Measurements from ENCODE around the gene GASK1A.

DNA sequence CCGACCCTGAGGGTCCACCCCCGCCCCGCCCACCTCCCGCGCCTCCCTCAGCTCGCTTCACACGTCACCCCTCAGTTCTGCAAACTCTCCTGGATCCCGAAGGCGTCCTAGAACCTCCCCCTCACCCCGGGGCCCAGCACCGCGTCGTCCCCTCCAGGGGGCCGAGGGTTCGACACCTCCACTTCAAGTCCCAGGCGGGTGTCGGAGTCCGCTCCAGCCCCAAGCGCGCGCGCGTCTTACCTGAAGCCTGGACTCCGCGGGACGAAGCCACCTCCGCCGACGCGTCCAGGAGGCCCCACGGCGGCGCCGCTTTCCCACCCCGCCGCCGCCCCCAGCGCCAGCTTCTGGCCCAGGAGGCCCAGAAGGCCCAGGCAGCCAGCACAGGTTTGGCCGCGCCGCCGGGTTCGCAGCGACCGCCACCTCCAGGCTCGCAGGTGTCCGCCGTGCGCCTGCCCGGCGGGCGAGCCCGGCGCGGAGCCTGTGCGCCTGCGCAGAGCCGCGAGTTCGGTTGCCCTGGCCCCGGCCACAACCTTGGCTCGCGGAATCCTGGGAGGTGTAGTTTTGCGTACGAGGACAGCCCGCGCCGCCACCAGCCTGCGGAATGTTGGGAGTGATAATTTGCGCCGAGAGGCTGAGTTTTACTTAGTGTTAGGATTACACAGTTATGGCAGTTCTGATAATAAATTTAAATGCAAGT is 126.6 kb downstream of the GASK1A start, which contains the start of gene POMGNT2:
- TF ChIP-seq, protein P1, sequence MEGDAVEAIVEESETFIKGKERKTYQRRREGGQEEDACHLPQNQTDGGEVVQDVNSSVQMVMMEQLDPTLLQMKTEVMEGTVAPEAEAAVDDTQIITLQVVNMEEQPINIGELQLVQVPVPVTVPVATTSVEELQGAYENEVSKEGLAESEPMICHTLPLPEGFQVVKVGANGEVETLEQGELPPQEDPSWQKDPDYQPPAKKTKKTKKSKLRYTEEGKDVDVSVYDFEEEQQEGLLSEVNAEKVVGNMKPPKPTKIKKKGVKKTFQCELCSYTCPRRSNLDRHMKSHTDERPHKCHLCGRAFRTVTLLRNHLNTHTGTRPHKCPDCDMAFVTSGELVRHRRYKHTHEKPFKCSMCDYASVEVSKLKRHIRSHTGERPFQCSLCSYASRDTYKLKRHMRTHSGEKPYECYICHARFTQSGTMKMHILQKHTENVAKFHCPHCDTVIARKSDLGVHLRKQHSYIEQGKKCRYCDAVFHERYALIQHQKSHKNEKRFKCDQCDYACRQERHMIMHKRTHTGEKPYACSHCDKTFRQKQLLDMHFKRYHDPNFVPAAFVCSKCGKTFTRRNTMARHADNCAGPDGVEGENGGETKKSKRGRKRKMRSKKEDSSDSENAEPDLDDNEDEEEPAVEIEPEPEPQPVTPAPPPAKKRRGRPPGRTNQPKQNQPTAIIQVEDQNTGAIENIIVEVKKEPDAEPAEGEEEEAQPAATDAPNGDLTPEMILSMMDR (conservative IDR thresholded peaks at IDR 0.05): no peak
- TF ChIP-seq EZH2 (IDR thresholded peaks at IDR 0.05; ENCODE audit: low read depth): no peak

Data from PC-9 (cell line).